ENCODE data around the gene CSNK1E.

- TF ChIP-seq TOX (CRISPR knock-in tag; IDR thresholded peaks at IDR 0.05; ENCODE audit: borderline replicate concordance): no peak
- TF ChIP-seq PPARA (CRISPR knock-in tag; IDR thresholded peaks at IDR 0.05; ENCODE audit: borderline replicate concordance): no peak
- no peak for TF ChIP-seq ZFP30 (CRISPR knock-in tag; IDR thresholded peaks at IDR 0.05)
- TF ChIP-seq RARB (CRISPR knock-in tag; IDR thresholded peaks at IDR 0.05): no peak
- no peak for TF ChIP-seq ZNF70 (CRISPR knock-in tag; IDR thresholded peaks at IDR 0.05)
- no peak for TF ChIP-seq ZNF8 (CRISPR knock-in tag; IDR thresholded peaks at IDR 0.05)
- TF ChIP-seq, protein P1, sequence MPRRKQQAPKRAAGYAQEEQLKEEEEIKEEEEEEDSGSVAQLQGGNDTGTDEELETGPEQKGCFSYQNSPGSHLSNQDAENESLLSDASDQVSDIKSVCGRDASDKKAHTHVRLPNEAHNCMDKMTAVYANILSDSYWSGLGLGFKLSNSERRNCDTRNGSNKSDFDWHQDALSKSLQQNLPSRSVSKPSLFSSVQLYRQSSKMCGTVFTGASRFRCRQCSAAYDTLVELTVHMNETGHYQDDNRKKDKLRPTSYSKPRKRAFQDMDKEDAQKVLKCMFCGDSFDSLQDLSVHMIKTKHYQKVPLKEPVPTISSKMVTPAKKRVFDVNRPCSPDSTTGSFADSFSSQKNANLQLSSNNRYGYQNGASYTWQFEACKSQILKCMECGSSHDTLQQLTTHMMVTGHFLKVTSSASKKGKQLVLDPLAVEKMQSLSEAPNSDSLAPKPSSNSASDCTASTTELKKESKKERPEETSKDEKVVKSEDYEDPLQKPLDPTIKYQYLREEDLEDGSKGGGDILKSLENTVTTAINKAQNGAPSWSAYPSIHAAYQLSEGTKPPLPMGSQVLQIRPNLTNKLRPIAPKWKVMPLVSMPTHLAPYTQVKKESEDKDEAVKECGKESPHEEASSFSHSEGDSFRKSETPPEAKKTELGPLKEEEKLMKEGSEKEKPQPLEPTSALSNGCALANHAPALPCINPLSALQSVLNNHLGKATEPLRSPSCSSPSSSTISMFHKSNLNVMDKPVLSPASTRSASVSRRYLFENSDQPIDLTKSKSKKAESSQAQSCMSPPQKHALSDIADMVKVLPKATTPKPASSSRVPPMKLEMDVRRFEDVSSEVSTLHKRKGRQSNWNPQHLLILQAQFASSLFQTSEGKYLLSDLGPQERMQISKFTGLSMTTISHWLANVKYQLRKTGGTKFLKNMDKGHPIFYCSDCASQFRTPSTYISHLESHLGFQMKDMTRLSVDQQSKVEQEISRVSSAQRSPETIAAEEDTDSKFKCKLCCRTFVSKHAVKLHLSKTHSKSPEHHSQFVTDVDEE (CRISPR knock-in tag; IDR thresholded peaks at IDR 0.05): no peak
- no peak for TF ChIP-seq CSDC2 (CRISPR knock-in tag; IDR thresholded peaks at IDR 0.05)
- TF ChIP-seq PATZ1 (CRISPR knock-in tag; IDR thresholded peaks at IDR 0.05; ENCODE audit: borderline replicate concordance): no peak
- no peak for TF ChIP-seq ESRRG (CRISPR knock-in tag; IDR thresholded peaks at IDR 0.05)
- no peak for TF ChIP-seq SNAI2 (CRISPR knock-in tag; IDR thresholded peaks at IDR 0.05)
- no peak for TF ChIP-seq ARNTL (CRISPR knock-in tag; IDR thresholded peaks at IDR 0.05; ENCODE audit: borderline replicate concordance, low read depth)
- TF ChIP-seq ZFP3 (CRISPR knock-in tag; IDR thresholded peaks at IDR 0.05): no peak
- TF ChIP-seq ISL1 (CRISPR knock-in tag; IDR thresholded peaks at IDR 0.05): no peak
Measured at GRCh38 chr22:38271101-38271500, 46.1 kb downstream of the CSNK1E start.

Measured in SK-N-SH treated with all-trans-retinoic acid at 6 μM for 48 hours (cell line).